H1 (cell line): ENCODE results near the gene PI4KA. TPM values are rescaled to one million over a fixed set of nuclear protein-coding genes. Genes with fewer than 3 reads are reported as not detected.

Experiments used
- BRCA1 ChIP-seq: IDR thresholded peaks from 2 replicates; pipeline ENCODE4 v1.6.1; 2012; ENCODE audit warnings: low read depth, low read length, improper control_type of control experiment
- CHD1 ChIP-seq: IDR thresholded peaks from 2 replicates; pipeline ENCODE4 v1.6.1; 2012; ENCODE audit warnings: low read depth, low read length, improper control_type of control experiment
- EGR1 ChIP-seq: IDR thresholded peaks from 2 replicates; pipeline ENCODE4 v1.6.1; 2011; ENCODE audit warnings: low read depth, low read length, borderline replicate concordance
- HDAC6 ChIP-seq: IDR thresholded peaks from one replicate; pipeline ENCODE4 v1.7.1; 2012; ENCODE audit warnings: low read depth, mild to moderate bottlenecking, inconsistent platforms, low read length, moderate library complexity
- SP1 ChIP-seq: IDR thresholded peaks from 2 replicates; pipeline ENCODE4 v1.6.1; 2011; ENCODE audit warnings: low read depth, low read length
- SP2 ChIP-seq: IDR thresholded peaks from 2 replicates; pipeline ENCODE4 v1.6.1; 2012; ENCODE audit warnings: mild to moderate bottlenecking, low read length, inconsistent platforms
- TBP ChIP-seq: IDR thresholded peaks from 2 replicates; pipeline ENCODE4 v1.6.1; 2011; ENCODE audit warnings: low read depth, low read length, improper control_type of control experiment
- TEAD4 ChIP-seq: IDR thresholded peaks from 2 replicates; pipeline ENCODE4 v1.6.1; 2012; ENCODE audit warnings: low read depth, low read length, inconsistent platforms, mixed read lengths
- polyA plus RNA-seq, 7 experiments: library from polyadenylated mRNA; depleted of rRNA in 3 of 7; stranded (reverse) in 5 of 7; unstranded in 2 of 7; fragments of >200 nt in 5 of 7; fragments of 200-250 nt in 2 of 7; gene quantifications; 1 replicate in 5 of 7; 2 replicates in 1 of 7; 4 replicates in 1 of 7; pipeline versions ENCODE4 v1.2.1 to v1.2.3, GENCODE V29; 2011 to 2013; ENCODE audit warnings: missing spikeins in 2 of 7, mixed read lengths in 2 of 7
- total RNA-seq: library from RNA; stranded (reverse); fragmentation: NEBNext Ultra II Directional; extraction: Animal tissue kit (Norgen Biotek cat#: 25700); gene quantifications from 2 replicates; pipeline ENCODE4 v1.2.1, GENCODE V29; 2021

The PI4KA gene
- total and polyA plus RNA-seq, 2 of the 8 experiments (the other 6 are each of a cell fraction or from before 2014, with no cell fraction given) = 22.5 to 37.7 TPM

DNA sequence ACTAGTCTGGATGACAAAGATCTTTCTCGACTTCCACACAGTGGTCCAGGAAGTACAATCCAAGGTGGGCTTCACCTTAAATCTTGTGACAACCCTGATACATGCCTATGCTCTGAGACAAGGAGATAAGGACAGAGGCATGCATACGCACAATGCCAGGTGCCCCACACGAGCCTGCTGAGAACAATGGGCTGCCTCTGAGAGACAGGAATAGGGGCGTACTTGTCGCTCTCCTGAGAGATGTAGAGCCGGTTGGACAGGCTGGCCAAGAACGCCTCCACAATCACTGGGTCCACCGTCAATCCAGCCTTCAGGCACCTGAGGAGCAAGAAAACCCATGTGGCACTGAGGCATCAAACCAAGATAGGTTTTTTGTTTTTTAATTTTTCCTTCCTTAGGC is 59.2 kb downstream of the PI4KA start (continued):
- TF ChIP-seq BRCA1 = no peak
- TF ChIP-seq CHD1 = no peak
- no peak for TF ChIP-seq TBP
- no peak for TF ChIP-seq SP2
- no peak for TF ChIP-seq HDAC6
- no peak for TF ChIP-seq EGR1
- TF ChIP-seq TEAD4 = no peak
- no peak for TF ChIP-seq SP1
